RPMI7951 (cell line): ENCODE measurements around the gene PLCB4. TPM values are rescaled to one million over a fixed set of nuclear protein-coding genes. Genes with fewer than 3 reads are reported as not detected.

ENCODE experiments used
- DNase-seq: peaks from one replicate; pipeline ENCODE4 v3.0.0-alpha.2; 2012; ENCODE audit warnings: low read depth
- total RNA-seq: library from RNA; depleted of rRNA; stranded (reverse); fragments of >200 nt; shearing (Covaris generic); gene quantifications from 2 replicates; pipeline ENCODE4 v1.2.3, GENCODE V29; 2014

Gene PLCB4
- total RNA-seq, 1 experiment from 2014 or later: 5.4 TPM

DNA sequence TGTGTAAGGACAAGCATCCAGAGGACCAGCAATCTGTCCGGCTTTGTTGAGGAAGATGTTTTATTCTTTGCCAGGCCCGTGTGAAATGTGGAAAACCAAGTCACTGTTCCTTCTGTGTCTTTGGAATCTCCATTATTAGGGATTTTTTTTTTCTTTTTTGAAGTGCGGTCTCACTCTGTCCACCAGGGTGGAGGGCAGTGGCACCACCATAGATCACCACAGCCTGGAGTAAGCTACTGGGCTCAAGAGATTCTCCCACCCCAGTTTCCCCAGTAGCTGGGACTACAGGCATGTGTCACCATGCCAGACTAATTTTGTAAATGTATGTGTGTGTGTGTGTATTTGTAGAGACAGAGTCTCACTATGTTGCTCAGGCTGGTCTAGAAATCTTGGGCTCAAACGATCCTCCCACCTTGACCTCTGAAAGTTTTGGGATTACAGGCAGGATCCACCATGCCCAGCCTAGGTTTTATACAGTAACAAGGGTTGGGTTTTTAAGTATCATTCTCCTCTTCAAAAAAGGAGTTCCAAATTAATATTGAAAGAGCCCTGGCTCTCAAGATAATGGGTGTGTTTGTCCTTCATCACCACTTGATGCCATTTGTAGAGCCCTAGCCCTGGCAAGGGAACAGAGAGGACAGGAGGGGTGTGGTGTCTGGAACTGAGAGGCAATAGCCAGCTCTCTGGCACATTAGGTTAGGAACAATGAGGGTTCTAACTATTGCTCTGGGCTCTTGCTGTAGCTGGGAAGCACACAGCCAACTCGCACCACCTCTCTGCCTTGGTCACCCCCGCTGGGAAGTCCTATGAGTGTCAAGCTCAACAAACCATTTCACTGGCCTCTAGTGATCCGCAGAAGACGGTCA is 448.6 kb downstream of the PLCB4 start:
- no peak for DNase-seq

DNA sequence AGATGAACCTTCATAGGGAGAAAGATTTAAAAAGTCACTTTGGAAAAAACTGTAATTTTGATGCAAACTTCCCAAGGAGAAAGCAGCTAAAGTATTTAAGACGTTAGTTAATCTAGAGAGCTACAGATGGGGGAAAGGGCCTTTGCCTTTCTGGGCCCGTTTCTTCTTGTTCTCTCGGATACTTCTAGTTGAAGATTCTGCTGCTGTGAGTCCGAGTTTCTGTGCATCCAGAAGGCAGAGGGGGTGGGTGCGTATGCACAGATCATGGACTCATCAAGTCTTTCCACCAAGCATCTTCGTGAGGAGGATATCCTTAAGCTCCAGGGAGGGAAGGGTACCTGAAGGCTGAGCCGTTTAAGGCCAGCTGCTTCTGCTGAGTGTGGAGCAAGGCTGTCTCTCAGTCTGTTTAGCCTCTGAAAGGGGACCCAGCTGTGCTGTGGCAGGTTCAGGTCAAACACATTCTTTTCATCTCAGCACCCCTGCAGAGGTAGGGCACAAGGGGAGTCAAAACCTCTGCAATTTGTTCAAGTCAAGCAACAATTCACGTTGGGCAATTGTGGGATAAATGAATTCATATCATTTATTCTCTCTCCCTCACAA is 449.8 kb downstream of the PLCB4 start:
- no peak for DNase-seq

DNA sequence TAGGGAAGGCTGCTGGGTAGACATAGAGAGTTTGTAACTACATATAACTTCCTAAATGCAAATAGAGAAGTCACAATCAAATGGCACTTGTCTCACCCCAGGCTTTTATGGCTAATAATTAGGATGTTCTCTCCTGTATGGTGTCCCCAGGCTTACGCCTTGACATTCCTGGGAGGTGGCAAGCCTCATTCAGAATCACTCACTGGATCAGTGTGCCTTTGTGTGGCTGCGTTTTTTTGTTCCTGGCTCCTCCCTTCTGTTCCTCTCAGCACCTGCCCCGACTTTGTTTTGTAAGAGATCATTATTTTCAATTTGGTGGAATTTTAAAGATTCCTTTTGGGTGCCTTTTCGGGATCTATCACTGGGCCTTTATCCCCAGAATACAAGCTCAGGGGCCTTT is 451.2 kb downstream of the PLCB4 start:
- DNase-seq: no peak

DNA sequence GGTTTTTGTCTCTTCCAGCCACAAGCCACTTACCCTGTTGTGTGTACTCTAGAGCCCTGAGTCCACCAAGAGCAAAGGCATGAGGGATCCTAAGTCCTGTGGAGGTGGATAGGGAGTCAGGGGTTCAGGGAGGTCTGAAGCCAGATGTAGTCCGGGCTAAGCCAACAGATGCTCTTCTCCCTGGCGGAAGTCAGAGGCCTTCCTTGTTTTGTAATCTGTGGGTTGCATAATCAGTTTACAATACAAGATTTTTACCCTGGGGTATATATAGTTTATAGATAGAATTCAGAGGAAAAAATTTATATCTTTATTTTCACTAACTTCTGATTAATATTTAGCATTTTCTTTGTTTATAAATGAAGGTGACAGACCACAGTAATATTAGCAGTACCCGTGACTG is 454.7 kb downstream of the PLCB4 start:
- peak; percentile 10 for DNase-seq
